ENCODE measurements around the gene SEC24D.
"Not testable (repeated sequence)": the region's sequence is repeated elsewhere in the genome, so short reads cannot be mapped to it uniquely, and the experiment has no call there.

The SEC24D gene, protein sequence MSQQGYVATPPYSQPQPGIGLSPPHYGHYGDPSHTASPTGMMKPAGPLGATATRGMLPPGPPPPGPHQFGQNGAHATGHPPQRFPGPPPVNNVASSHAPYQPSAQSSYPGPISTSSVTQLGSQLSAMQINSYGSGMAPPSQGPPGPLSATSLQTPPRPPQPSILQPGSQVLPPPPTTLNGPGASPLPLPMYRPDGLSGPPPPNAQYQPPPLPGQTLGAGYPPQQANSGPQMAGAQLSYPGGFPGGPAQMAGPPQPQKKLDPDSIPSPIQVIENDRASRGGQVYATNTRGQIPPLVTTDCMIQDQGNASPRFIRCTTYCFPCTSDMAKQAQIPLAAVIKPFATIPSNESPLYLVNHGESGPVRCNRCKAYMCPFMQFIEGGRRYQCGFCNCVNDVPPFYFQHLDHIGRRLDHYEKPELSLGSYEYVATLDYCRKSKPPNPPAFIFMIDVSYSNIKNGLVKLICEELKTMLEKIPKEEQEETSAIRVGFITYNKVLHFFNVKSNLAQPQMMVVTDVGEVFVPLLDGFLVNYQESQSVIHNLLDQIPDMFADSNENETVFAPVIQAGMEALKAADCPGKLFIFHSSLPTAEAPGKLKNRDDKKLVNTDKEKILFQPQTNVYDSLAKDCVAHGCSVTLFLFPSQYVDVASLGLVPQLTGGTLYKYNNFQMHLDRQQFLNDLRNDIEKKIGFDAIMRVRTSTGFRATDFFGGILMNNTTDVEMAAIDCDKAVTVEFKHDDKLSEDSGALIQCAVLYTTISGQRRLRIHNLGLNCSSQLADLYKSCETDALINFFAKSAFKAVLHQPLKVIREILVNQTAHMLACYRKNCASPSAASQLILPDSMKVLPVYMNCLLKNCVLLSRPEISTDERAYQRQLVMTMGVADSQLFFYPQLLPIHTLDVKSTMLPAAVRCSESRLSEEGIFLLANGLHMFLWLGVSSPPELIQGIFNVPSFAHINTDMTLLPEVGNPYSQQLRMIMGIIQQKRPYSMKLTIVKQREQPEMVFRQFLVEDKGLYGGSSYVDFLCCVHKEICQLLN

DNA sequence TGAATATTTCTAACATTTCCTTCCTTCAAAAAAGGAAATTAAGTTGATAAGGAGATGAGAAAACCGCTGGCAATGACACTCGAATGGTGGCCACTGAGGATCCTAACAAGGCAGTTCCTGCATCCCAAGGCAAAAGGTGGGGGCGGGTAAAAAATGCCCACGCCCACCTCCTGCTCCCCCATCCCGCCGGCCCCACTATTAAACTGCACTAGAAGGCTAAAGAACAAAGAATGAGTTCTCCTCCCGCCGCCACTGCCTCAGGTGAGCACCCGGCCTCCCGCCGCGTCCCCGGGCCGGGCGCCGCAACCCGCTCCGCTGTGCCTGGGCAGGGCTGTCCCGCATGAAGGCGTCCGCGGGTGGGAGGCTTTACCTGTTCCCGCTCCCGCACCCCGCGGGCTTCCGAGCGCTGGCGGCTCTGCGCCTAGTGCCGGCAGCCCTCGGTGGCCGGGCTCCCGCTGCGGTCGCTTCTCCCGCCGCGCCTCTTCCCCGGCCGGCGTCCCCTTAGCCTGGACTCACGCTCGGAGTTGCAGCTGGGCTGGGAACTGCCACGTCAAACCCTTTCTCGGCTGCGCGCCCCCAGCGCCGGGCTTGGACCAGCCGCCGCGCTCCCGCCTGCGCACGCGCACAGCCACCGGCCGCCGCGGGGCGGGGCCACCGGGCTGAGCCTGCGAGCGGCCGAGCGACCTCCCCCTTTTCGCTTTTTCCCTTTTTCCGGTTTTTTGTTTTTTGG is at the start of gene SEC24D:
Gene SEC24D (minus strand): TSS at position 556 of the 730 bp plus-strand sequence. CDS start 2,430 bp downstream, outside the sequence.
- peak; percentile 95 for DNase-seq

DNA sequence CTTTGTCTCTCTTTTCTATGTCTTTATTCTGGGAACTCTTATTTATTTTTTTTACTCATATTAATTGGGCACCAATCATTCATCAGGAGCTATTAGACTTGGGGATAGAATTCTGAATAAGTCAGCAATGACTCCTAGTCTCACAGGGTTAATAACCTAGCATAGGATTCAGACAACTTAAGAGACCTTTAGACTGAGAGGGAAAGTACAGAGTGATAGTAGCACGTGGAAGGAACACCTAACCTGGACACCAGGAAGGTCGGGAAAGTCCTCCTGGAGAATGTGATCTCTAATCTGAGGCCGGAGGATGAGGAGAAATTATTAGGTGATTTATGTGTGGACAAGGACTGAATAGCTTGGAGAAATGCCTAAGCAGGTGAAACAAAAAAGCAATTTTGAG is 48.8 kb upstream of the SEC24D start:
- no peak for DNase-seq

- DNase-seq, result no peak
These were observed 47.9 kb upstream of the SEC24D start for GRCh38 chr4:118883861-118884260.

DNA sequence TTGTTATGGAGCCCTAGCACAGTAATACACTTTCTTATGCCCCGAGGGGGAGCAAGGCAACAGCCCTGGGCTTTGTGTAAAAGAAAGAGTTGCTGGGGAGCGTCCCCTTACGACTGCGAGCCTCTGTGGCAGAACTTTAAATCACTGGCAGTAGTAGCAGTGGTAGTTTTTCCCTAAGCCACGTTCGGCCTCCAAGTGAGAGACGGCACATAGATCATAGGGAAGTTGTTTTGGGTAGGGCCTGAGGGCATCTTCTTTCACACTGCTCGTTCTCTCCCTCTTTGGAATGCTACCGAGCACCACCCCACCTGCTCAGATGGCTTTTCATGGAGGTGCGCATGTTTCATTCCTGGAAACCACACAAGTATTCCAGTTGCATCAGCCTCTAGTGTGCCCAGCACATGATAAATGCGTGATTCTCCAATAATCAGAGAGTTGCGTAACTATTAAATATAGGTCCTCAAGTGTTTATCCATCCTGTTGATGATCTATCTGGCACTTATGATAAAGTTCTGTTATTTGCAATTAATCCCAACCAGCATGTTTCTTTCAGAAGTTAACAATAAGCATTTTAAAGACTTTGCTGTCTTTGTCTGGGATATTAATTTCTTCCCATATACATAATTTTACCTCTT is 45.7 kb upstream of the SEC24D start:
- DNase-seq, result no peak

DNA sequence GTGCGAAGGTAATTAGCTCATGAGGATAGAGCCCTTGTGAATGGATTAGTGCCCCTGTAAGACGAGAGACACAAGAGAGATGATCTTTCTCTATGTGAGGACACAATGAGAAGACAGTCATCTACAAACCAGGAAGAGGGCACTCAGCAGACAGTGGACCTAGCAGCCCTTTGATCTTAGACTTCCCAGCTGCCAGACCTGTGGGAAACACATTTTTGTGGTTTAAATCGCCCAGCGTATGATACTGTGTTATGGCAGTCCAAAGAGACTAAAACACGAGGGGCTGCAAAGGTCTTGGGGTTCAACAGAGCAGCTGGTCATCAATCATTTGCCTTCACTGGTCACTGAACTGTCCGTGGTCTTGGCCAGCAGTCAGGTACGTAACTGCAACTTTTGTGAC is 43.5 kb upstream of the SEC24D start:
- DNase-seq, result no peak

DNA sequence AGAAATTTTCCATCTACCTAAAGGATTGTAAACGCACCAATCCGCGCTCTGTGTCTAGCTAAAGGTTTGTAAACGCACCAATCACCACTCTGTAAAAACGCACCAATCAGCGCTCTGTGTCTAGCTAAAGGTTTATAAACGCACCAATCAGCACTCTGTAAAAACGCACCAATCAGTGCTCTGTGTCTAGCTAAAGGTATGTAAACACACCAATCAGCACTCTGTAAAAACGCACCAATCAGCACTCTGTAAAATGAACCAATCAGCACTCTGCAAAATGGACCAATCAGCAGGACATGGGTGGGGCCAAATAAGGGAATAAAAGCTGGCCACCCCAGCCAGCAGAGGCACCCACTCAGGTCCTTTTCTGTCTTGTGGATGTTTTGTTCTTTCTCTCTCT is 42.6 kb upstream of the SEC24D start:
- DNase-seq, result not testable (repeated sequence)

- DNase-seq, result no peak
These were observed 41.9 kb upstream of the SEC24D start for GRCh38 chr4:118877797-118878196.

DNA sequence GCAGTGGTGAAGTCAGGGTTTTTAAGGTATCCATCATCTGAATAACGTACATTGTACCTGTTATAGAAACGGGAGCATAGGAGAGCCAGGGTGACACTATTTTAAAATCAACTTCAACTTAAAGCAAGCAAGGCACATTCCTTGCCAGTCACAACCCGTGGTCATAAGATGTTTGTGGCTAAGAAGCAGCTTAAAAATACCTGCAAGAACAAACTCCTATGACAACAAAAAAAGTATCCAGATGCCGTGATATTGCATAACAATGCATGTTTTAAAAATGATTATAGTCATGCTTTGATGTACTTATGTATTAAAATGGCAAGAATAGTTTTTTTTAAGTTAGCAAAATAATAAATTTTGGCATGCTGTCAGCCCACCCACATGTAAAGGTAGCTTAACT is 36.3 kb upstream of the SEC24D start:
- no peak for DNase-seq

DNA sequence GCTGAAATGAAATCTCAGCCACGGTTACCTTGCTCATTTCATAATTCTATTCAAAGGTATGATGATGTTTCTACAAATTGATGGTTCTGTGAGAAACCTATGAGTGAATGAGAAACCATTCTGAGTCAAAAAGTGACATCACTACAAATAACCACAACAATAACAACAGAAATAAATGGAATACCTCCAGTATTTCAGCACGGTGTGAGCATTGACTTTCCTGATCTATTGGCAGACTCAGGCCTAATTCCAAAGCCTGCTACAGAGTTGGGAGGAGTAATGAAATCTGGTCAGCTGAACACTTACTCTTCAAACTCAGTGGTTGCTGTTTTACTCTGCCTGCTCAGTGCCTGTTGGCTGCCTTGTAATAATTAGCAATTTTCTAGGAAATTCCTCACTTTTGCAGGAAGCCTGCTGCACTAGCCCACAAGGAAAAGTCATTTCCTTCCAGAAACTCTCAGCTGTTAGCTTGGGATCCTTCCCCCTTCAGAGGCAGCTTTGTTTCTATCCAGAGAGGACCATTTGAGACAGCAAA is 33.9 kb upstream of the SEC24D start:
- DNase-seq, result peak; percentile 57

DNA sequence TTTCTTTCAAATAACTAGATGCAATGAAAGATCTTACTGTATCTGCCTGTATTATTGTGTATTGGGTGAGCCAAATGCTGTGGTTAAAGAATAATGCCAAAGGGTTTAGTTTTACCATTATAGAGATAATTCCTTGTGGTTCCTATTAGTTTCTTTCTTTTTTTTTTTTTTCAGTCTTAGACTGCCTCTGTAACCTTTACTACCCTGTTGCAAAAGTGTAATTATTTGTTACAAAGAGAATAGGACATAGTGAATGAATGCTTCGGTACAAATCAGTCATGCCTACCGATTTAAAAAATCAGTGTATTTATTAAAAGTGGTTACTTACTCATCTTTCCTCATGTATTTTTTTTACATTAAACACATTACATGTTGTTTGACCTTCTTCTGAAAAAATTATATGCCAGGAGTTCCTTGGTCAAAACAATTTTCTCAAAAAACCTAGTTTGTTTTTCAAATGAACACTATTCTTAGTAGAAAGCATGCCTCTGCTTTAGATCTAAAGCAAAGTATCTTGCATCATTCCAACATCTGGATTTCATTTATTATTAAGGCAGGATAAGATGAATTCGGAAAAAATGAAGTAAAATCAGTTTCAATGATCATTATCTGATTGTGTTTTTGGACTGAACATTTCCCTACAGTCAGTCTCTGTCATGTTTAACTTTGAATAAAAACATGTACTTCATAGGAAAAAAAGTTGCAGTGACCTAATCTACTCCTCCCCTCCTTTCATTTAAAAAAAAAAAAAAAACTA is 31.6 kb upstream of the SEC24D start:
- DNase-seq, result no peak

DNA sequence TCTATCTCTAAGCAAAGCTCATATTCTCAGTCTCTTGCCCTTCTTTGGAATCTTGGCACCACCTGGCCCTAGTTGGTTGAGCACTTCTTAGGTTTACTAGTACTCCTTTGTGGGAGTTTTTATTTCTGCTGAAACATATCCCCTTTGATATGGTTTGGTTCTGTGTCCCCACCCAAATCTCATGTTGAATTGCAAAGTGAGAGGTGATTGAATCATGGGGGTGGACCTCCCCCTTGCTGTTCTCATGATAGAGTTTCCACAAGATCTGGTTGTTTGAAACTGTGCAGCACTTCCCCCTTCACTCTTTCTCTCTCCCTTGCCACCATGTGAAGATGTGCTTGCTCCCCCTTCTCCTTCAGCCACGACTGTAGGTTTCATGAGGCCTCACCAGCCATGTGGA is 30.5 kb upstream of the SEC24D start:
- DNase-seq, result no peak

GRCh38 chr4:118865091-118865708 is 29.3 kb upstream of the SEC24D start:
- DNase-seq, result peak; percentile 26

GRCh38 chr4:118858779-118859178 is 22.9 kb upstream of the SEC24D start:
- no peak for DNase-seq

DNA sequence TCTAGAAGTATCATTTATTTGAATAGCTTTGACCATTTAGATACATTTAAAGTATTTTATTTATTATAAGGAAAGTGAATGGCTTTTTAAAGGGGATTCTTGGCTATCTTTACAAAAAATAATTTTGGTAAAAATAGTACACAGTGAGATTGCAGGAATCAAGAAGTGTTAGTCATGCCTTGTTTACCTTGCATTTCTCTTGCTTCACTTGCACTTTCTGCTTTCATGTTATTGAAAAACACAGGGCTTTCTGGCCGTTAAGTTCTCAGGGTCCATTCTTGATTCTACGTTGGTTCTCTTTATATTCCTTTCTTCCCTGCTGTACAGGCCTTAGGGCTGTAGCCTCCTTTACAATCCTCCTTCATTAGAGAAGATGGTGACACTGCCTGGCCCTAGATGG is 21.8 kb upstream of the SEC24D start:
- DNase-seq, result no peak

DNA sequence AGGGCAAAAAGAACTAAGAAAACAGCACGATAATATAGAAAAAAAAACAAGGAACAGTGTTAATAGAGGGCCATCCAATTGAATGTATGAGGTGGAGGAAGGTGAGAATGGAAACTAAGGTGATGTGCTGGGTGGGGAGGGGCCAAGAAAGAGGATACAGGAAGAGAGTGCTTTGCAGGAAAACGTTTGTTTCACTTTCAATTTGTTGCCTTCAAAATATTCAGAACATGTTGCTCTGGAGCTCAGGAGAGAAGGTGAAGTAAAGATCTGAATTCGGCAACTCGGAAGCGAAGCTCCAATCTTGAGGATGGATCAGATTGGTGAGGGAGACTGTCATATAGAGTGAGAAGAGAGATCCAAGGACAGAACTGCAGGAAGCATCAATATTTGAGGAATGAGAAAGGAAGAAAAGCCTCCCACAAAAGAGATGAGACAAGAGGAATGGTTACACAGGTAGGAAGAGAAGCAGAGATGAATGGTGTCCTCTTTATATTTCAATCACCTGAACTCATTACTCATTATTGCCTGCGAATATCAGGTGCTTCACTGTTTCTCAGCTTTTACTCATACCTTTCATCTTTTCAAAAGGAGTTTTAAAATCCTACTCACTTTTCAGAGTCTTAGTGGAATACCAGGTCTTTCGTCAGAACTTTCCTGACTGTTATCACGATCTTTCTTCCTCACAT is 14.7 kb upstream of the SEC24D start:
- DNase-seq, result no peak

DNA sequence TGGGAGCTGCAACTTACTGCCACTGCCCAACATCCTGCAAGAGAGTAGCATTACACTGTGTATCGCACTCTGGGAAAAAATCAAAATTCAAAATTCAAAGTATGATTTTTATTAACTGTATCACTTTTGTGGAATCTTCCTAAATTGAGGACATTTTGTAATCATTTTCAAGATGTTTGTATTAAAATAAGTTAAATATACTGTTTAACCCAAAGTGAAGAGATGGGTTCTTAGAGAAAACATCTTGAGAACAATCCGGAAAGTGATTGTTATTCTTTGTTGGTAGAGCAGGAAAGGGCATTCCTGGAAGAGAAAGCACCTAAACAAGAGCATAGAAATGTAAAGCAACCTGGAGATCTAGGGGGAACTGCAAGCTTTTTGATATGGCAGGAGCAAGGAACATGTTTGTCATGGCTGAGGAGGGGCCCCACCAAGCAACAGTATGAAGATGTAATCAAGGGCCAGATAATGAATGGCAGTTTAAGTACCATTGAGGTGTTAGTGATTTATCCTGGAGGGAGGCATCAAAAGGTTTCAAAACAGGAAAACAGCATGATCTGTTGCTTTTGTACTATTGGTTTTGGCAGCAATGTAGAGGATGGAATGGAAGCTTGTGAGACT is 14.1 kb upstream of the SEC24D start:
- DNase-seq, result no peak

- DNase-seq, result no peak
These were observed 13.0 kb upstream of the SEC24D start for GRCh38 chr4:118848901-118849300.

DNA sequence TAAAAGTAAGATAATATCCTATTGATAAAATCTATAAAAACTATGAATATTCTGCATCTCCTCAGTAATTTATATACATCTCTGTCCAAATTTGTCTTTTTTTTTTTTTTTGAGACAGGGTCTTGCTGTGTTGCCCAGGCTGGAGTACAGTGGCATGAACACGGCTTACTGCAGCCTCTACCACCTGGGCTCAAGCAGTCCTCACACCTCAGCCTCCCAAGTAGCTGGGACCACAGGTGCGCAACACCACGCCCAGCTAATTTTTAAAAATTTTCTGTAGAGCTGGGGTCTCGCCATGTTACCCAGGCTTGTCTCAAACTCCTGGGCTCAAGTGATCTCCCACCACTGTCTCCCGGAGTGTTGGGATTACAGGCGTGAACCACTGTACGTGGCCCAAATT is 12.3 kb upstream of the SEC24D start:
- DNase-seq, result no peak

GRCh38 chr4:118846979-118847378 is 11.1 kb upstream of the SEC24D start:
- DNase-seq, result no peak

- no peak for DNase-seq
These were observed 9.7 kb upstream of the SEC24D start for GRCh38 chr4:118845552-118846050.

Measured in femur (tissue), 1 donor.